GM21737 (cell line): ENCODE data around the gene RHOB.
"Not testable (repeated sequence)": the region's sequence is repeated elsewhere in the genome, so short reads cannot be mapped to it uniquely, and the experiment has no call there.

Source experiments
- ATAC-seq: cut with Tn5 transposase; IDR thresholded peaks from one replicate; pipeline ENCODE4 v1.9.1; 2021; ENCODE audit warnings: mild to moderate bottlenecking, moderate library complexity; ENCODE audit not compliant: unreplicated experiment

The RHOB gene

DNA sequence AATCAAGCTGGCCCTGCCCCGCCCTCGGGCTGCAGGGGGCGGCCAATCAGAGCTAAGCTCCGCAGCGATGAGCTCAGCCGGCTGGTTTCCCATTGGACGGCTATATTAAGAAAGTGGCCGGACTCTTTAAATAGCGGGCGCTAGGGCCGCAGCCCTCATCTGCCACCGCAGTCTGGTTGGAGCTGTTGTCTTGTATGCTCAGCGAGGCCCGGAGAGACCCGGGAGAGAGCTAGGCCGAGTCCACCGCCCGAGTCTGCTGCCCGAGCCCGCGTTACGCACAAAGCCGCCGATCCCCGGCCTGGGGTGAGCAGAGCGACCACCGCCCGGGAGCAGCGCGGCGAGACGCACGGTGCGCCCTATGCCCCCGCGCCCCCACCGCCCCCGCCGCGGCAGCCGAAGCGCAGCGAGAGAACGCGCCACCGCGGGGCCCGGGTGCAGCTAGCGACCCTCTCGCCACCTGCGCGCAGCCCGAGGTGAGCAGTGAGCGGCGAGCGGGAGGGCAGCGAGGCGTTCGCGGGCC is at the start of gene RHOB:
TSS of gene RHOB (plus strand) at position 158 of the 520 bp plus-strand sequence. CDS start 392 bp downstream, outside the sequence.
- ATAC-seq = peak; percentile 96

DNA sequence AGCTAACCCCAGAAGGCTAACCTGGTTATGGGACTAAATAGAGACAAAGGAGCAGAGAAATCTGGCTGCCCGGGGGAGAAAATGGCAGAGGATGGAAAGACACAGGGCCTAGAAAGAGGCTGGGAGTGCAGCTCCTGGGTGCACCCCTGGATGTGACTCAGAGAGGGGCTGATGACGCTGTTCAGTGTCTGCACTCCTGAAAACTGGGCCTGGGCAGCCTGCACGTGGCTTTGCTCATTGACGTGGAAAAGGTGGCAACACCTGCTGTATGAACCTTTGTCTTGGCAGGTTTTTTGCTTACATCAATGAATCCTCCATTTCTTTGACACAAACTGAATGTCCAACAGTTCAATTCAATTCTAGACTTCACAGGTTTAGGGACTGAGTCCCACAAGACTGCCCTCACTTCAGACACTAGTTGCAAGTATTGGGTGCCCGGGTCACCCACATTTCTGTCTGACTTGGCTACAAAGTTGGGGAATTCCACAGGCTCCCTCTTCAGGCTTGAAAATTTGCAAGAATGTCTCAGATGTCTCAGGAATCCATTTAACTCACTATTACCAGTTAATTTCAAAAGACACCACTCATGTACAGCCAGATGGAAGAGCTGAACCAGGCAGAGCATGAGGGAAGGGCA is 48.9 kb upstream of the RHOB start:
- ATAC-seq = no peak

DNA sequence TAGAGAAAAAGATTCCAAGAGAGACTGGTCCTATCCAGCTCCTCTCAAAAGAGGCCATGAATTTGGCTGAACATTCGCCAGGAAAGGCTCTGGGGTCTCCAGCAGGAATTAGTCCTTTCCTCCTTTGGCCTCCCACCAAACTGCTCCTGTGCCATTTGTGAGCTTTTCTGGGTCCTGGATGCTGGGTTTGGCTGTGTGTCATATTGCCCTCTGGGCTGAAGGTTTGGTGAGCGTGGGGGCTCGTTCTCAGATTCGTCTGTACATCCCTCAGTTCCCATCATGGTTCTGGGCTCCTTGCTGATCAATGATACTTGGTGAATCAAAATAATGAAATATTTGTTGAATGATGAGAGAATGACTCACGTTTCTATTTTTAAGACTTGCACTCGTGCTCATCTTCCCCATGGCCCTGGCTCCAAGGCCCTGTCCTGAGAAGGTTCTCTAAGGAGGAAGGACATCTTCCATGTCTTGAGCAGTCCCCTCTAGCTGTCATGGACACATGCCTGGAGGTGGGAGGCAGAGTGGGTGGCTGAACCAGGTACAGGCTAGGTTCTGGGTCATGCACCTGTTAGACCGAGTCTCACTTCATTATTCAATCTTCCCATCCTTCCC is 47.8 kb upstream of the RHOB start:
- ATAC-seq = no peak

DNA sequence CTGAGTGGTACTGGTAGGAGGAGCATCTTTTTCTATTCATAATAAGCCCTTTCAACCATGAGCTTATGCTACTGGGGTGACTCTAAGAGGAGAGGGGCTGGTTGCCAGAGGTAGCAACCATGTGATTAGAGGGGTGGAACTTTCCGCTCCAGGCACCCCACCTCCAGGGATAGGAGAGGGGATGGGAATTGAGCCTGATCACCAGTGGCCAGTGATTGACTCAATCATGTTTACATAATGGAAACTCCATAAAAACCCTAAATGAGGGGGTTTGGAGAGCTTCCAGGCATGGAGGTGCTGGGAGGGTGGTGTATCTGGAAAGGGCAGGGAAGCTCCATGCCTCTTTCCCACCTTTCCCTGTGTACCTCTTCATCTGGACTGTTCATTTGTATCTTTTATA is 46.6 kb upstream of the RHOB start:
- no peak for ATAC-seq

DNA sequence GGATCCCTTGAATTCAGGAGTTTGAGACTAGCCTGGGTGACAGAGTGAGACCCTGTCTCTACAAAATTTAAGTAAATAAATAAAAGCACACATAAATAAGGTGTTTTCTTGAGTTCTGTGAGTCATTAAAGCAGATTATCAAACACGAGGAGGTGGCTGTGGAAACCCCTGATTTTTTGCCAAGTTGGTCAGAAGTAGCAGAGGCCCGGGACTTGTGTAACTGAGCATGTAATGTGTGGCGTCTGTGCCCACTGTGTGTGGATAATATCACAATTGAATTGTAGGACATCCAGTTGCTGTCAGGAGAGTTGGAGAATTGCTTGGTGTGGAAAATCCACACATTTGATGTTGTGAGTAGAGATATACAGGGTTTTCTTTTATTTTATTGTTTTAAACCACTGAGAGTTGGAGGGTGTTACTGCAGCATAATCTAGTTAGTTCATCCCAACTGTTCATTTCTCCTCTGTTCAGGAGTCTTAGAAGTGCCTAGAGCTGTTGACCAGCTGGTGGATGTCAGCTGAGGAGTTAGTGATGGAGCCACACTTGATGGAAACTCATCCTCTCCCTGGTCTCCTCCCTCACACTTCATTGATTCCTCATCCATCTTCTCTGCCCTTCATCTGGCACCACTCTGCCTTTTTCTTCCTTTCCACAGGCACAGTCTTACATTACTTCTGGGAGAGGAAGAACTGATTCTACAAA is 45.9 kb upstream of the RHOB start:
- ATAC-seq = no peak

DNA sequence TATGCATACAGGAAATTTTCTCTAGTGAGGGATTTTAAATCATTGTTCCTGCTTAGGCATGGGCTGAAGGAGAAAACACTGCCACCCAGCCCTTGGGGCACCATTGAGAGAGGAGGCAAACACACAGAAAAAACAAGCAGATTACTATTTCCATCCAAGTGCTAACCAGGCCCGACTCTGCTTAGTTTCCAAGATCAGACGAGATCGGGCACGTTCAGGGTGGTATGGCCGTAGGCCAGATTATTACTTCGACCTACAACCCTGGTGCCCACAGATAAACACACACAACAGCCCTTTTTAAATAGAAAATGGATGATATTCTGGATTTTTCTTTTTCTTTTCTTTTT is 45.4 kb upstream of the RHOB start:
- no peak for ATAC-seq

DNA sequence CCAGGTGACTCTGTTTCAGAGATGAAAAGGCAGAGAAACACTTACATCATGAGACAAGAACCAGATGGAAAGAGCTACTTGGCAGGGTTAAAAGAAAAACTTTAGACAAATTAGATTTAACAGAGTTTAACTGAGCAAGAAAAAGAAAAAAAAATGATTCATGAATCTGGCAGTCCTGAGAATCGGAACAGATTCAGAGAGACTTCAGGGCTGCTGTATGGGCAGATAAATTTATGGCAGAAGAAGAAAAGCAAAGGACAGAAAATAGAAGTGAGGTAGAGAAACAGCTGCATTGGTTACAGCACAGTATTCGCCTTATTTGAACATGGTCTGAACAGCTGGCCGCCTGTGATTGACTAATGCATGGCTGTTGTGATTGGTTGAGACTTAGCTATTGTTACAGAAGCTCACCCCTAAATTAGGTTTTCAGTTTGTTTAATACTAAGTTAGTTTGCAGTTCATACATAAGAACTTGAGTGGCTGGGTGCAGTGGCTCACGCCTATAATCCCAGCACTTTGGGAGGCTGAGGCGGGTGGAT is 43.0 kb upstream of the RHOB start:
- ATAC-seq = no peak

DNA sequence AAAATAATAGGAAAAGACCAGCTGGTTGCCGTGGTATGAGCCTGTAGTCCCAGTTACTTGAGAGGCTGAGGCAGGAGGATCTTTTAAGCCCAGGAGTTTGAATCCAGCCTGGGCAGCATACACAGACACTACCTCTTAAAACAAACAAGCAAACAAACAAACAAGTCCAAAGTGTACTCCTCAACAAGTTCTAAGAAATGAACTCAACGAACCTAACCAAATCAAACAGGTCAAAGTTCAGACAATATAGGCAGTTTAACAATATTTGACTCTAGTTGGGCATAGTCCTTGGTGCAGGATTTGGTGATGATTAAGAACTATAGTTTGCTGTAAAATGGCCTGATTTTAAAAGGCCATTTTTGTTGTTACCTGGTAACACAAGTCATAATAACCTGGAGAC is 41.9 kb upstream of the RHOB start:
- no peak for ATAC-seq

DNA sequence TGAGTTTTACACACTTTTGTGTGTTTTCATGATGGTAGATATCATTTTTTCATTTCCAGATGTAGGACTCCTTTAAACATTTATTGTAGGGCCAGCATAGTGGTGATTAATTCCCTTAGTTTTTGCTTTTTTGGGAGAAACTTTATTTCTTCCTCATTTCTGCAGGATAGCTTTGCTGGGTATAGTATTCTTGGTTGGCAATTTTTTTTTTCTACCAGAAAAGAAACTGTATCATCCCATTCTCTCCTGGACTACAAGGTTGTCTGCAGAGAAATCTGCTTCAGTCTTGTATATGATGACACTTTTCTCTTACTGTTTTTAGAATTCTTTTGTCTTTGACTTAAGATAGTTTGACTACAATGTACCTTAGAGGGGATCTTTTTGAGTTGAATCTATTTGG is 37.8 kb upstream of the RHOB start:
- no peak for ATAC-seq

DNA sequence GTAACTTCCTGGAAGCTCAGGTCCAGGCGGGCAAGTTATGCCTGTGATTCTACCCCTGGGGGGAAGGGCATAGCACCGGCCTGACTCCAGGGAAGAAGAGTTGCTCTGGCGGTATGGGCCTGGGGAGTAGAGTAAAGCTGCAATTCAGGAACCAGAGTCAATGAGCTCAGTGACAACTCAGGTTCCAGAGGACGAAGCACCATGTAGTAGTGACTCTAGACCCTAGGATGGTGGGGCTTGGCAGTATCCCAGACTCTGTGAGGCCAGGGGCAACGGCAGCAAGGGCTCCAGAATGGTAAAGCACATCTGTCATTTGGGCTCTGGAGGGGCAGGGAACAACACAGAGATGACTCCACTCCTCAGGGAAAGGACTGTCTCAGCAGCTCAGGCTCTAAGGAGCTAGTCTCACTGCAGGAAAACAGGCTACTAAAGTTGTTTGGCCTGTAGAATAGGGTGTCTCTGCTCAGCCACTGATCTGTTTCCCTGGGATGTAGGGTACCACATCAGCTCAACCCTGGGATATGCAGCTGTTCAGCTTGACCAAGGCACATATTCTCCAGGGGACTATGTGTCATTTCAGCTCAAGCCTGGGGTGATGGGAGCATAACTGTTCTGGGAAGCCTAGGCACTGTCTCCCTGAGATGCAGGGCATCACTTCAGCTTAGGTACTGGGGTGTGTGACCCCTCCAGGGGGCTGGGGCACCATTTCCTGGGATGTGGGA is 36.2 kb upstream of the RHOB start:
- no peak for ATAC-seq

DNA sequence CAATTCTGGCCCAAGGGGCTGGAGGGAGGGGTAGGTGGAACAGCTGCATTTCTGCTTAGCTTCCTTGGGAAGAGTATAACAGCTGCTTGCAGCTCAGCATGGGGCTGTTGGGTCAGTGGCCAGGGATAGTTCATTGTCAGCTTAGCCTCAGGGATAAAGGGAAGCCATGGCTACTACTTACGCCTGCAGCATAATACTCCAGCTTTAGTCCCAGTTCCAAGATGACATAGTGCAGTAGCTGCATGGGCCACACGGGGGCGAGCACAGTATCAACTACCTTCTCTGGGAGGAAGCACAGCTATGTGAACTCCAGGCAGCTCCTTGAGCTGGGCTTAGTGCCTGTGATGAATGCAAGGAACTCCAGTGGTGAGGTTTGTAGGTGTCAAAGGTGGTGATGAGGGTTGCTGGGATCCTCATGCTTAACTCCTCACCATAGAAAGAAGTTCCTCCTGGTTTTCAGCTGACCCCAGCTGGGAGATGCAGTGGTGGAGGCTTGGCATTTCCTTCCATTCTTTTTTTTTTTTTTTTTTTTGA is 35.4 kb upstream of the RHOB start:
- ATAC-seq = peak; percentile 97

DNA sequence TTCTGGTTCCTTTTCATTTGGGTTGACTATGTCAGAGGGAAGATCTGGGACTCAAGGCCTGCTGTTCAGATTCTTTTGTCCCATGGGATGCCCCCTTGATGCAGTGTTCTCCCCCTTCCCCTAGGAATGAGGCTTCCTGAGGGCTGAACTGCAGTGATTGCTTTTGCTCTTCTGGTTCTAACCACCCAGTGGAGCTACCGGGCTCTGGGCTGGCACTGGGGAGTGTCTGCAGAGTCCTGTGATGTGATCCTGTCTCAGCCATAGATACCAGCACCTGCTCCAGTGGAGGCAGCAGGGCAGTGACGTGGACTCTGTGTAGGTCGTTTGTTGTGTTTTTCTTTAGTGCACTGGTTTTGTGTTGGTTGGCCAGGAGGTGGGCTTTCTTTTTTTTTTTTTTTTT is 32.1 kb upstream of the RHOB start:
- no peak for ATAC-seq

DNA sequence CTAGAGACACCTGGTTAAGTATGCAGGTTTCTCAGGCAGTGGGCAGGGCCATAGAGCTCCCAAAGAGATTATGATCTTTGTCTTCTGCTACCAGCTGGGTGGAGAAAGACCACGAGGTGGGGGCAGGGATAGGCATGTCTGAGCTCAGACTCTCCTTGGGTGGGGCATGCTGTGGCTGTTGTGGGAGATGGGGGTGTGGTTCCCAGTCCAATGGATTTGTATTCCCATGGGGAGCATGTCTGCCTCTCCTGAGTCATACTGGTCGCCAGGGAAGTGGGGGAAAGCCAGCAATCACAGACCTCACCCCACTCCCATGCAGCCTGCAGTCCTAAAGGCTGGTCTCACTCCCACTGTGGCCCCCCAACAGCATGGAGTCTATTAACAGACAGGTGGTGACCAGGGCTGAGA is 31.4 kb upstream of the RHOB start:
- ATAC-seq = no peak

DNA sequence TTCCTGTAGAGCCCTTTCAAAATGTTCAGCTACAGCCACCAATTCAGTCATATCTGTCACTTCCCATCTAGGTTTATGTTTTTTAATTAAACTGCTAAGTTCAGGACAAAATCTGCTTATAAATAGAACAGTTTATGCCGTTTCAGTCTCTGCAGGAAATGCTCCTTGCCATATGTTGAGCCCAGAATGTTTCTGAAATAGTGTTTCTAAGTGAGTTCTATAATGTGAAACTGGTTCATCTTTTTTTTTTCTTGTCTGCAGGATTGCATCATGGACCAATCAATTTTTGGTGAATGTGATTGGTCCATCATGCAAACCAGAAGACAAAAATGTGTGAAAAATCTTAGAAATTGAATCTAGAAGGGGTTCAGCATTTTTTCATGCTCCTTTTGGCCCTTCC is 30.2 kb upstream of the RHOB start:
- ATAC-seq = no peak

DNA sequence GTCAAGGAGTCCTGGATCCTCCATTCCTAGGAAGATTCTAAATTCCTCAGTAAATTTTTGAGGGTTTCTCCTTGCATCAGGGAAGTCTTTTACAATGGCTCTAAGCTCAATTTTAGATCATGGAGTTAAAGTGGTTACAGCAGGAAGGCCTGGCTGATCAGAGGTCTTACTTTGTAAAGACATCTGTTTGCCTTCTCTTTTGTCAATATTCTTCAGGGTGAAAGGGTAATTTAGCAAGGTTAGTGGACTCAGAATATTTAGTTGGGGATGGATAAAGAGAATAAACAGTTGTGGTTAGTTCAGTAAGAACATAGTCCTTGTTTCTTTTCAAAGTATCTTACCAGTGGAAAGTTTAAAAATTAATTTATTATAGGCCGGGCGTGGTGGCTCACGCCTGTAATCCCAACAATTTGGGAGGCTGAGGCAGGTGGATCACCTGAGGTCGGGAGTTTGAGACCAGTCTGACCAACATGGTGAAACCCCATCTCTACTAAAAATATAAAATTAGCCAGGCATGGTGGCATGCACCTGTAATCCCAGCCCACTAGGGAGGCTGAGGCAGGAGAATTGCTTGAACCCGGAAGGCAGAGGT is 29.5 kb upstream of the RHOB start:
- ATAC-seq = not testable (repeated sequence)

DNA sequence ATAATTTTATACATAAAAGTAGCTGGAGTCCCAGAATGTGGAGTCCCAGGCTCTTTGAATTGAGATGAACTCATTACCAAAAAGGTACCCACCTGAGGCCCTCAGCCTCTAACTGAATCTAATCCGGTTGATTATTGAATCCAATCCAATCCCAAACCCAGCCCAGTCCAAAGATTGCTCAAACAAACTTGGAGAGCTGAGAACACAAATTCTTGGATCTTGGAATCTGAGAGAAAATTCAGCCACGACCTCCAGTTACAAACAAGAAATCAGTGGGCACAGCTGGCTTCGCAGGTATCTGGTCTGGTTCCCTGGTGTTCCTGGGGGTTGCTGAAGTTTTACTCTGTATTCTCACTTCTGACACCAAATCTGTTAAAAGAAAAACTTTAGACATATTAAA is 28.4 kb upstream of the RHOB start:
- ATAC-seq = no peak

DNA sequence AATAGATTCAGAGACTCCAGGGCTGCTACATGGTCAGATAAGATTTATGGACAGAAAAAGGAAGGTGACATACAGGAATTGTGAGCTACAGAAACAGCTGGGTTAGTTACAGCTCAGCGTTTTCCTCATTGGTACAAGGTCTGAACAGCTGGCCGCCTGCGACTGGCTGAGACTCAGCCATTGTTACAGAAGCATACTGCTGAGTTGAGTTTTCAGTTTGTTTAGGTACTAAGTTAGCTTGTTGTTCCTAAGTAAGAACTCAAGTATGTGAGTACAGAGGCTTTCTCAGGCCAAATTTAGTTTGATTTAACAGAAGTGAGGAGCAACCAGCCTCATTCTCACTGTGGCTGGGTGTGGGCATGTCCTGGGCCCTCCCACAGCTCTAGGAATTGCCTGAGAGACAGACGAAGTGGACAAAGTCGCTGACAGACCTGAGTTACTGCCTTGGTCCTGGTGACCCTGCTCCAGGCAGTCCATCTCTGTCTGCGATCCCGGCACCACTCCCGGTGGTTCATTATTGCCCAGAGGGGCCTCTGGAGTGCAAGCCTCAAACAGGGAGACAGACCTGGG is 27.8 kb upstream of the RHOB start:
- ATAC-seq = no peak

DNA sequence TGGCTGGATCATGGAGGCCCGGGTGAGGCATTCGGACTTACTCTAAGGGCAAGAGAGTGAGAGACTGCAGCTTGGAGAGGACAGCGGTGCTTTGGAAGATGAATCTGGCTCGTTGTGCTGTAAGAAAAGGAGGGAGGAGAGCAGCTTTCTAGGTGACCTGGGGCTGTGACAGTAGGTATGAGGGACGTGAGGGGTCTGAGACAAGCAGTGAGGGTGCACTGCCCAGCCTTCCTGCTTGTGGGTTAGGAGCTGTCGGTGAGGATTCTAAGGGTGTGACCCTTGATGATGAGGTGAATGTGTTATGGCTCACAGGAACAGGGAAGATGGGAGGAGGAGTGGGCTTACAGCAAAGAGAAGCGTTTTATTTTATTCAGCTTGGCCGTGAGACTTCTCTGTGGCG is 27.1 kb upstream of the RHOB start:
- no peak for ATAC-seq

DNA sequence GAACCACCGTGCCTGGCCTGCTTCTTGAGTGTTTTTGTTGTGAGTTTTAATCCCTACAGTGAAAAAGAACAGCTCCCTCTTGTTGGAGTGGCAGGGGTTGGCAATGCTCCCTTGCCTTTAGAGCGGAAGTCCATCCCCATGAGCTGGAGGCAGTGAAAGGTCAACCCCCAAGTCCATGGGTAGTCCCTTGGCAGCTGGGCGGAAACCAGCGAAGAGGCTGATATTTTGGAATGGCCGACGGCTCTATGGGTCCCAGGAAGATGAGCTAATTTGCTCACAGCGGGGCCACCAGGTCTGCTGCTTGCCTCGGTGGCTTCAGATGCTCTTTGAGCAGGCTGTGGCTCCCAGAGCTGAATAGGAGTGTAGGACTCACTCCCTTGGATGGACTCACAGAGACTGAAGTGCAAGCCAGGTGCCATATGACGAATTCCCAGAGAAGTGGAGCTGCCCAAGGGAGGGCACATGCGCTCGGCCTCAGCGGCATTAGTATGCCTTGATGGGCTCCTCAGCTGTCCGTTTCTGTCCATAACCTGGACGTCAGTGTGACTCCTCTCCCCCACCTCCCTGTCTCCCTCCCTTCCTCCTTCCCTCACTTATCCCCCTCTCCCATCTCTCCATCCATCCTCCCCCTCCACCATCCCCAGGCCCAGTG is 25.4 kb upstream of the RHOB start:
- ATAC-seq = no peak

DNA sequence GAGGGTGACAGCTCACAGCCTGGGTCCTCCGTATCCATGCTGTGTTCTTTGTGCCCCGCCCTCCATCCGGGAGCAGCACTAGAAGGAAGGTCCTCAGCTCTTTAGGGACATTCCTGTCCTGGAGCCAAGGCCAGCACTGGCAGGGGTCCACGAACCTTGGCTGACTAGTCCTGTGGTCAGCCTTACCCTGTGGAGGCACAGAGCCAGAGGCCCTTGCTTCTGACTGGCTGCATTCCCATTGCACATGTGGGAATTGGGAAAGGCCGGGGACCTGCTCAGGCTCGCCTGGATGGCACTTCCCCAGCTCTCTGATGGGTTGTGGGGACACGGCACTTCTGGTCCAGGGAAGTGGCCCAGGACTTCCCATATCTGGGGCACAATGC is 24.9 kb upstream of the RHOB start:
- no peak for ATAC-seq
